Glomerular endothelial cell (primary cell): ENCODE results near the gene NINJ1. TPM values are rescaled to one million over a fixed set of nuclear protein-coding genes. Genes with fewer than 3 reads are reported as not detected.
"Not testable (repeated sequence)": the region's sequence is repeated elsewhere in the genome, so short reads cannot be mapped to it uniquely, and the experiment has no call there.

Experiments
- DNase-seq: peaks from one replicate; pipeline ENCODE4 v3.0.0-alpha.2; 2011; ENCODE audit warnings: low read depth, low spot score; ENCODE audit errors: extremely low read depth
- total RNA-seq: library from RNA; depleted of rRNA; stranded (reverse); fragments of >200 nt; gene quantifications from 2 replicates; pipeline ENCODE4 v1.2.3, GENCODE V29; 2015

NINJ1 gene
- total RNA-seq, 1 donor from 2014 or later: 150 TPM

GRCh38 chr9:93161786-93162562 is 27.9 kb upstream of the NINJ1 start:
- DNase-seq: no peak

- no peak for DNase-seq
These were observed 25.8 kb upstream of the NINJ1 start for GRCh38 chr9:93159601-93160471.

GRCh38 chr9:93156475-93157008 is 22.5 kb upstream of the NINJ1 start:
- DNase-seq: no peak

- DNase-seq: no peak
These were observed 21.8 kb upstream of the NINJ1 start for GRCh38 chr9:93155716-93156474.

- no peak for DNase-seq
These were observed 20.3 kb upstream of the NINJ1 start for GRCh38 chr9:93154293-93154903.

- DNase-seq: no peak
These were observed 17.2 kb upstream of the NINJ1 start for GRCh38 chr9:93151097-93151784.

GRCh38 chr9:93149361-93149760 is 15.3 kb upstream of the NINJ1 start:
- DNase-seq: no peak

- no peak for DNase-seq
These were observed 14.7 kb upstream of the NINJ1 start for GRCh38 chr9:93148721-93149120.

- no peak for DNase-seq
These were observed 13.6 kb upstream of the NINJ1 start for GRCh38 chr9:93147632-93148031.

GRCh38 chr9:93146696-93147095 is 12.6 kb upstream of the NINJ1 start:
- DNase-seq: not testable (repeated sequence)

- DNase-seq: no peak
These were observed 9.9 kb upstream of the NINJ1 start for GRCh38 chr9:93143830-93144530.

- DNase-seq: no peak
These were observed 7.9 kb upstream of the NINJ1 start for GRCh38 chr9:93141771-93142483.

GRCh38 chr9:93139365-93140182 is 5.5 kb upstream of the NINJ1 start:
- DNase-seq: no peak

- no peak for DNase-seq
These were observed 4.2 kb upstream of the NINJ1 start for GRCh38 chr9:93138171-93138764.

- no peak for DNase-seq
These were observed 3.3 kb upstream of the NINJ1 start for GRCh38 chr9:93137362-93137761.

- no peak for DNase-seq
These were observed 2.0 kb upstream of the NINJ1 start for GRCh38 chr9:93136011-93136440.

- no peak for DNase-seq
These were observed 841 bp upstream of the NINJ1 start for GRCh38 chr9:93134740-93135444.
